Esophagus muscularis mucosa (tissue), 4 donors: ENCODE measurements around the gene ALDH1A2.
"Not testable (repeated sequence)": the region's sequence is repeated elsewhere in the genome, so short reads cannot be mapped to it uniquely, and the experiment has no call there.

ENCODE experiments used
- EP300 ChIP-seq: sonication (generic); formaldehyde crosslinking; IDR thresholded peaks from one replicate; pipeline ENCODE4 v1.6.1; 2017; ENCODE audit warnings: antibody characterized with exemption
- POLR2A ChIP-seq: fragments of 450-650 bp; IDR thresholded peaks from one replicate; pipeline ENCODE4 v1.6.1; 2017; ENCODE audit warnings: antibody characterized with exemption, moderate library complexity, mild to moderate bottlenecking, low read depth
- TF ChIP-seq, protein P1 (sequence below), 3 experiments: fragments of 200-600 bp in 2 of 3; fragments of 450-650 bp in 1 of 3; sonication (generic) in 2 of 3; IDR thresholded peaks; one replicate each; pipeline ENCODE4 v1.5.1; 2017 to 2019; ENCODE audit warnings: antibody characterized with exemption in 3 of 3, mild to moderate bottlenecking in 2 of 3, moderate library complexity in 1 of 3

DNA sequence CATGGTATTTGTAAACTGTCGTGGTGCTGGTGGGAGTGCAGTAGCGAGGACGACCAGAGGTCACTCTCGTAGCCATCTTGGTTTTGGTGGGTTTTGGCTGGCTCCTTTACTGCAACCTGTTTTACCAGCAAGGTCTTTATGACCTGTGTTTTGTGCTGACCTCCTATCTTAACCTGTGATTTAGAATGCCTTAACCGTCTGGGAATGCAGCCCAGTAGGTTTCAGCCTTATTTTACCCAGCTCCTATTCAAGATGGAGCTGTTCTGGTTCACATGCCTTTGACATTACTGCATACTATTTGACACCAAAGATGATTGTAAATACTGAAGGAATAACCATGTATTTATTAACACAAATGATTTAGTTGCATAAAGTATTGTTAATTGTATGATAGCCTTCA lies 15.4 kb upstream of the ALDH1A2 start:
- TF ChIP-seq, protein P1, sequence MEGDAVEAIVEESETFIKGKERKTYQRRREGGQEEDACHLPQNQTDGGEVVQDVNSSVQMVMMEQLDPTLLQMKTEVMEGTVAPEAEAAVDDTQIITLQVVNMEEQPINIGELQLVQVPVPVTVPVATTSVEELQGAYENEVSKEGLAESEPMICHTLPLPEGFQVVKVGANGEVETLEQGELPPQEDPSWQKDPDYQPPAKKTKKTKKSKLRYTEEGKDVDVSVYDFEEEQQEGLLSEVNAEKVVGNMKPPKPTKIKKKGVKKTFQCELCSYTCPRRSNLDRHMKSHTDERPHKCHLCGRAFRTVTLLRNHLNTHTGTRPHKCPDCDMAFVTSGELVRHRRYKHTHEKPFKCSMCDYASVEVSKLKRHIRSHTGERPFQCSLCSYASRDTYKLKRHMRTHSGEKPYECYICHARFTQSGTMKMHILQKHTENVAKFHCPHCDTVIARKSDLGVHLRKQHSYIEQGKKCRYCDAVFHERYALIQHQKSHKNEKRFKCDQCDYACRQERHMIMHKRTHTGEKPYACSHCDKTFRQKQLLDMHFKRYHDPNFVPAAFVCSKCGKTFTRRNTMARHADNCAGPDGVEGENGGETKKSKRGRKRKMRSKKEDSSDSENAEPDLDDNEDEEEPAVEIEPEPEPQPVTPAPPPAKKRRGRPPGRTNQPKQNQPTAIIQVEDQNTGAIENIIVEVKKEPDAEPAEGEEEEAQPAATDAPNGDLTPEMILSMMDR (IDR thresholded peaks at IDR 0.05), result not testable (repeated sequence)
- not testable (repeated sequence) for TF ChIP-seq EP300, POLR2A
